ENCODE measurements around the gene SLC16A6. TPM values are rescaled to one million over a fixed set of nuclear protein-coding genes. Genes with fewer than 3 reads are reported as not detected.
"Not testable (repeated sequence)": the region's sequence is repeated elsewhere in the genome, so short reads cannot be mapped to it uniquely, and the experiment has no call there.

The SLC16A6 gene
- total RNA-seq, 1 donor from 2014 or later, result 2.1 TPM

- H3K4me1 Mint-ChIP-seq (ENCODE audit: unreplicated experiment); H3K27ac Mint-ChIP-seq (ENCODE audit: unreplicated experiment); H3K4me3 Mint-ChIP-seq (ENCODE audit: unreplicated experiment); H3K27me3 Mint-ChIP-seq (ENCODE audit: unreplicated experiment); H3K36me3 Mint-ChIP-seq (ENCODE audit: unreplicated experiment); H3K9me3 Mint-ChIP-seq (ENCODE audit: unreplicated experiment); DNase-seq (ENCODE audit: extremely low spot score, unreplicated experiment): not testable (repeated sequence)
Measured at GRCh38 chr17:68219429-68219828, 71.5 kb downstream of the SLC16A6 start.

Other genes starting within 250 kb of the SLC16A6 start
- 66.5 and 69.8 TPM in 2 replicates for gene AMZ2, start 43.1 kb downstream of the SLC16A6 start, total RNA-seq
- 8.7 and 8.9 TPM in 2 replicates for gene ARSG, start 368 bp upstream of the SLC16A6 start, total RNA-seq
- 74.5 and 78.1 TPM in 2 replicates for gene WIPI1, start 166.4 kb upstream of the SLC16A6 start, total RNA-seq
- 308 and 326 TPM in 2 replicates for gene PRKAR1A, start 221.3 kb upstream of the SLC16A6 start, total RNA-seq

Data from osteocyte (in vitro differentiated cells).